ENCODE data around the gene CBLL2.
"Not testable (repeated sequence)": the region's sequence is repeated elsewhere in the genome, so short reads cannot be mapped to it uniquely, and the experiment has no call there.

GRCh38 chrX:22289209-22289608, 16.5 kb downstream of the CBLL2 start:
- not testable (repeated sequence) for TF ChIP-seq CTCF (IDR thresholded peaks at IDR 0.05); ZFX (IDR thresholded peaks at IDR 0.05; ENCODE audit: borderline replicate concordance)

Measured in 22Rv1 (cell line).